DND-41 (cell line): Measurements from ENCODE around the gene CAPN15.

Source experiments
- ATAC-seq: fragments of 200-7000 bp; cut with Tn5 transposase; 3 replicates; pipeline ENCODE4 v1.9.1; 2021; ENCODE audit warnings: low read depth; ENCODE audit not compliant: insufficient read depth
- DNase-seq: peaks from one replicate; pipeline ENCODE4 v3.0.0-alpha.2; 2020
- H2AFZ ChIP-seq: 2 replicates; pipeline ENCODE4 v1.6.0; 2012; ENCODE audit warnings: low read depth, low read length
- H3K27ac ChIP-seq: 2 replicates; pipeline ENCODE4 v1.5.1; 2012; ENCODE audit warnings: low read length, inconsistent platforms
- H3K27me3 ChIP-seq: fragments of 200-600 bp; sonication (generic); 2 replicates; pipeline ENCODE4 v1.6.0; 2012; ENCODE audit warnings: low read length, mild to moderate bottlenecking, inconsistent platforms; ENCODE audit not compliant: insufficient read depth, poor library complexity
- H3K36me3 ChIP-seq: 2 replicates; pipeline ENCODE4 v1.5.1; 2012; ENCODE audit warnings: low read length, inconsistent platforms; ENCODE audit not compliant: insufficient read depth
- H3K4me1 ChIP-seq: 2 replicates; pipeline ENCODE4 v1.5.1; 2012; ENCODE audit warnings: mild to moderate bottlenecking, low read length; ENCODE audit not compliant: insufficient read depth
- H3K4me2 ChIP-seq: 2 replicates; pipeline ENCODE4 v1.6.0; 2012; ENCODE audit warnings: mild to moderate bottlenecking, moderate library complexity, low read length, inconsistent platforms; ENCODE audit not compliant: insufficient read depth
- H3K4me3 ChIP-seq, 2 experiments: fragments of 200-600 bp in 1 of 2; shearing (Covaris generic) in 1 of 2; 2 replicates each; pipeline ENCODE4 v1.5.1; 2012 to 2016; ENCODE audit warnings: inconsistent platforms in 2 of 2, low read length in 2 of 2, mild to moderate bottlenecking in 2 of 2, low read depth in 1 of 2, moderate library complexity in 1 of 2
- H3K79me2 ChIP-seq: 2 replicates; pipeline ENCODE4 v1.6.0; 2012; ENCODE audit warnings: low read length, inconsistent platforms; ENCODE audit not compliant: insufficient read depth
- H3K9ac ChIP-seq: 2 replicates; pipeline ENCODE4 v1.6.0; 2012; ENCODE audit warnings: low read depth, mild to moderate bottlenecking, inconsistent platforms, low read length, moderate library complexity
- H3K9me3 ChIP-seq: 2 replicates; pipeline ENCODE4 v1.5.1; 2012; ENCODE audit warnings: low read length, moderate library complexity, mild to moderate bottlenecking, inconsistent platforms; ENCODE audit not compliant: insufficient read depth, severe bottlenecking
- H4K20me1 ChIP-seq: 2 replicates; pipeline ENCODE4 v1.6.0; 2012; ENCODE audit warnings: low read length; ENCODE audit not compliant: insufficient read depth
- CTCF ChIP-seq: IDR thresholded peaks from 2 replicates; pipeline ENCODE4 v1.5.1; 2012; ENCODE audit warnings: borderline replicate concordance, low read length, moderate library complexity, mild to moderate bottlenecking; ENCODE audit not compliant: poor library complexity, severe bottlenecking; ENCODE audit errors: extremely low read depth
- EZH2 ChIP-seq: IDR thresholded peaks from 3 replicates; pipeline ENCODE4 v1.6.1; 2012; ENCODE audit warnings: borderline replicate concordance, low read depth, mild to moderate bottlenecking, moderate library complexity, low read length, inconsistent platforms; ENCODE audit not compliant: severe bottlenecking

CAPN15 gene

GRCh38 chr16:531494-532125, 4.1 kb downstream of the CAPN15 start:
- ATAC-seq = no peak
- Histone ChIP-seq H3K36me3 (peaks cover 40% of the 10 kb centered on the region), H3K79me2 (peaks cover 91% of the 10 kb centered on the region), H3K27ac (no peak overlapping the region), H3K4me1 (peaks cover 22% of the 10 kb centered on the region), H4K20me1 (peaks cover 72% of the 10 kb centered on the region), H3K4me3 (no peak overlapping the region), H3K9ac (no peak overlapping the region), H3K9me3 (no peaks in the 10 kb centered on the region), H2AFZ (no peak overlapping the region), H3K4me2 (no peak overlapping the region), H3K27me3 (no peaks in the 10 kb centered on the region)
- no peak for DNase-seq
- TF ChIP-seq CTCF (no peak), EZH2 (no peak)

GRCh38 chr16:533391-534123, 6.0 kb downstream of the CAPN15 start:
- no peak overlapping the region for H2AFZ ChIP-seq
- H3K79me2 ChIP-seq = peaks cover 95% of the 10 kb centered on the region
- H4K20me1 ChIP-seq = peaks cover 88% of the 10 kb centered on the region
- TF ChIP-seq CTCF (no peak), EZH2 (no peak)
- no peak for DNase-seq
- H3K4me3 ChIP-seq = no peak overlapping the region
- no peaks in the 10 kb centered on the region for H3K9me3 ChIP-seq
- peaks cover 20% of the 10 kb centered on the region for H3K4me1 ChIP-seq
- H3K27me3 ChIP-seq = no peaks in the 10 kb centered on the region
- no peak overlapping the region for H3K4me2 ChIP-seq
- ATAC-seq = no peak
- peaks cover 56% of the 10 kb centered on the region for H3K36me3 ChIP-seq
- no peak overlapping the region for H3K9ac ChIP-seq
- no peak overlapping the region for H3K27ac ChIP-seq

- Histone ChIP-seq H3K9ac (no peak overlapping the region), H3K4me1 (peaks cover 14% of the 10 kb centered on the region), H3K27me3 (no peaks in the 10 kb centered on the region), H2AFZ (no peak overlapping the region), H3K9me3 (no peaks in the 10 kb centered on the region), H3K4me3 (no peak overlapping the region), H3K4me2 (no peak overlapping the region), H4K20me1 (peaks cover 87% of the 10 kb centered on the region), H3K27ac (no peak overlapping the region), H3K36me3 (peaks cover 60% of the 10 kb centered on the region), H3K79me2 (peaks cover 95% of the 10 kb centered on the region)
- TF ChIP-seq EZH2 (no peak), CTCF (no peak)
- no peak for ATAC-seq
- DNase-seq = no peak
Measured at GRCh38 chr16:534135-534534, 6.6 kb downstream of the CAPN15 start.
